ENCODE data around the gene ZNF367.

The ZNF367 gene

GRCh38 chr9:96420468-96421219 lies 2.5 kb upstream of the ZNF367 start:
- Histone ChIP-seq H2BK12ac (ENCODE audit: low read length) (no peak overlapping the region), H3K4ac (ENCODE audit: low read depth, low read length) (no peak overlapping the region), H2AFZ (ENCODE audit: insufficient read depth, low read length, poor library complexity) (no peak overlapping the region), H4K8ac (ENCODE audit: low read depth, low read length) (no peak overlapping the region), H3K9me3 (ENCODE audit: insufficient read depth, low read depth, low read length) (peaks cover 3% of the 10 kb centered on the region), H3K79me2 (ENCODE audit: control insufficient read depth, insufficient read depth, low read length, poor library complexity) (peaks cover 14% of the 10 kb centered on the region), H4K12ac (ENCODE audit: low read depth, low read length) (no peak overlapping the region), H3K79me1 (ENCODE audit: low read length) (peaks cover 15% of the 10 kb centered on the region), H3K27ac (ENCODE audit: low read depth, low read length) (peak overlapping the region; percentile 88), H3K18ac (ENCODE audit: low read length) (no peak overlapping the region), H3K27me3 (ENCODE audit: insufficient read depth, low read length) (no peaks in the 10 kb centered on the region), H3K36me3 (ENCODE audit: control insufficient read depth in 1 of 2, insufficient read depth in 2 of 2, low read length in 2 of 2) (no peaks in the 10 kb centered on the region), H2BK5ac (ENCODE audit: low read depth, low read length, poor library complexity) (peak overlapping the region; percentile 32), H2BK120ac (ENCODE audit: insufficient read depth, low read length, poor library complexity) (peak overlapping the region; percentile 5), H3K4me3 (ENCODE audit: low read depth, low read length) (no peak overlapping the region), H3K9ac (ENCODE audit: low read length) (no peak overlapping the region), H2AK5ac (ENCODE audit: low read length) (no peak overlapping the region), H3K23ac (ENCODE audit: low read length) (no peak overlapping the region), H3K4me1 (ENCODE audit: control insufficient read depth in 1 of 2, insufficient read depth in 2 of 2, low read length in 2 of 2) (peaks cover 3 to 14% of the 10 kb centered on the region in 2 experiments), H3K14ac (ENCODE audit: low read length) (no peak overlapping the region), H3K4me2 (ENCODE audit: low read length) (peak overlapping the region; percentile 51), H4K91ac (ENCODE audit: low read depth, low read length) (peak overlapping the region; percentile 33)
- WGBS (ENCODE audit: extremely low coverage, insufficient coverage, insufficient read length): no CpG with 5 or more reads among the region's 6 CpGs
- DNase-seq: peak; percentile 96 to 97

DNA sequence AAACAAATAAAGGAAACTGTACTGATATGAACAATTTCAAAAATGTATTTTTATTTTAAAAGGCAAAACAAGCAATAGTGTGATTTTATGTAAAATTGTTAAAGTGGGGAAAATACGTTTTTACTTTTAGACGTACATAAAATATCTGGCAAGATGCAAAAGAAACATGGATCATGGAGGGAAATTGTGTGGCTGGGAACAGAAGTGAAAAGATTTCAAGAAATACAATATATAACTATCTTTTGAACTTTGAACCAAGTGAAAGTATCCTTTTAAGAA lies 1.5 kb upstream of the ZNF367 start:
- no peak overlapping the region for H4K91ac ChIP-seq (ENCODE audit: low read depth, low read length)

GRCh38 chr9:96418920-96419690 lies 935 bp upstream of the ZNF367 start:
- Histone ChIP-seq H2BK120ac (ENCODE audit: insufficient read depth, low read length, poor library complexity) (peak overlapping the region; percentile 98), H3K14ac (ENCODE audit: low read length) (peak overlapping the region; percentile 96), H2BK12ac (ENCODE audit: low read length) (peak overlapping the region; percentile 80), H3K9ac (ENCODE audit: low read length) (peak overlapping the region; percentile 93), H3K27me3 (ENCODE audit: insufficient read depth, low read length) (no peaks in the 10 kb centered on the region), H3K79me1 (ENCODE audit: low read length) (peaks cover 15% of the 10 kb centered on the region), H3K23ac (ENCODE audit: low read length) (no peak overlapping the region), H3K9me3 (ENCODE audit: insufficient read depth, low read depth, low read length) (peaks cover 3% of the 10 kb centered on the region), H3K79me2 (ENCODE audit: control insufficient read depth, insufficient read depth, low read length, poor library complexity) (peaks cover 14% of the 10 kb centered on the region), H3K36me3 (ENCODE audit: control insufficient read depth in 1 of 2, insufficient read depth in 2 of 2, low read length in 2 of 2) (no peaks in the 10 kb centered on the region), H3K4me2 (ENCODE audit: low read length) (peak overlapping the region; percentile 94), H2AK5ac (ENCODE audit: low read length) (peak overlapping the region; percentile 83), H3K4ac (ENCODE audit: low read depth, low read length) (peak overlapping the region; percentile 81), H3K18ac (ENCODE audit: low read length) (peak overlapping the region; percentile 98), H4K8ac (ENCODE audit: low read depth, low read length) (peak overlapping the region; percentile 95), H3K4me1 (ENCODE audit: control insufficient read depth in 1 of 2, insufficient read depth in 2 of 2, low read length in 2 of 2) (peaks cover 3 to 14% of the 10 kb centered on the region in 2 experiments), H2AFZ (ENCODE audit: insufficient read depth, low read length, poor library complexity) (peak overlapping the region; percentile 69), H3K4me3 (ENCODE audit: low read depth, low read length) (peak overlapping the region; percentile 81), H4K91ac (ENCODE audit: low read depth, low read length) (peak overlapping the region; percentile 96), H4K12ac (ENCODE audit: low read depth, low read length) (peak overlapping the region; percentile 86), H3K27ac (ENCODE audit: low read depth, low read length) (peak overlapping the region; percentile 99), H2BK5ac (ENCODE audit: low read depth, low read length, poor library complexity) (peak overlapping the region; percentile 98)
- no CpG with 5 or more reads among the region's 58 CpGs for WGBS (ENCODE audit: extremely low coverage, insufficient coverage, insufficient read length)
- DNase-seq: peak; percentile 43 to 64

More for the DNA sequence above, 1.5 kb upstream of the ZNF367 start:
- no peak overlapping the region for H2AFZ ChIP-seq (ENCODE audit: insufficient read depth, low read length, poor library complexity)
- no peak overlapping the region for H3K27ac ChIP-seq (ENCODE audit: low read depth, low read length)
- no peak overlapping the region for H2BK5ac ChIP-seq (ENCODE audit: low read depth, low read length, poor library complexity)
- no peak overlapping the region for H3K4me3 ChIP-seq (ENCODE audit: low read depth, low read length)
- no peak overlapping the region for H3K4me2 ChIP-seq (ENCODE audit: low read length)
- no peak overlapping the region for H3K9ac ChIP-seq (ENCODE audit: low read length)
- H2BK120ac ChIP-seq (ENCODE audit: insufficient read depth, low read length, poor library complexity): no peak overlapping the region
- H3K14ac ChIP-seq (ENCODE audit: low read length): no peak overlapping the region
- H3K27me3 ChIP-seq (ENCODE audit: insufficient read depth, low read length): no peaks in the 10 kb centered on the region
- H3K23ac ChIP-seq (ENCODE audit: low read length): no peak overlapping the region
- no peak overlapping the region for H3K4ac ChIP-seq (ENCODE audit: low read depth, low read length)
- no peaks in the 10 kb centered on the region for H3K36me3 ChIP-seq (ENCODE audit: control insufficient read depth in 1 of 2, insufficient read depth in 2 of 2, low read length in 2 of 2)
- peaks cover 3% of the 10 kb centered on the region for H3K9me3 ChIP-seq (ENCODE audit: insufficient read depth, low read depth, low read length)
- WGBS (ENCODE audit: extremely low coverage, insufficient coverage, insufficient read length): 100% methylated on average over 2 of the region's 2 CpGs
- peaks cover 14% of the 10 kb centered on the region for H3K79me2 ChIP-seq (ENCODE audit: control insufficient read depth, insufficient read depth, low read length, poor library complexity)
- H3K4me1 ChIP-seq (ENCODE audit: control insufficient read depth in 1 of 2, insufficient read depth in 2 of 2, low read length in 2 of 2): peaks cover 3 to 14% of the 10 kb centered on the region in 2 experiments
- no peak overlapping the region for H4K12ac ChIP-seq (ENCODE audit: low read depth, low read length)
- no peak overlapping the region for H2AK5ac ChIP-seq (ENCODE audit: low read length)
- H3K79me1 ChIP-seq (ENCODE audit: low read length): peaks cover 15% of the 10 kb centered on the region
- no peak for DNase-seq
- no peak overlapping the region for H3K18ac ChIP-seq (ENCODE audit: low read length)
- H4K8ac ChIP-seq (ENCODE audit: low read depth, low read length): no peak overlapping the region
- H2BK12ac ChIP-seq (ENCODE audit: low read length): no peak overlapping the region

- H3K79me2 ChIP-seq (ENCODE audit: control insufficient read depth, insufficient read depth, low read length, poor library complexity): peaks cover 19% of the 10 kb centered on the region
- peak overlapping the region; percentile 32 for H2BK5ac ChIP-seq (ENCODE audit: low read depth, low read length, poor library complexity)
- peak overlapping the region; percentile 34 for H3K18ac ChIP-seq (ENCODE audit: low read length)
- H4K12ac ChIP-seq (ENCODE audit: low read depth, low read length): no peak overlapping the region
- peak overlapping the region; percentile 89 for H3K4me3 ChIP-seq (ENCODE audit: low read depth, low read length)
- peaks cover 3% of the 10 kb centered on the region for H3K9me3 ChIP-seq (ENCODE audit: insufficient read depth, low read depth, low read length)
- no peaks in the 10 kb centered on the region for H3K36me3 ChIP-seq (ENCODE audit: control insufficient read depth in 1 of 2, insufficient read depth in 2 of 2, low read length in 2 of 2)
- H2BK120ac ChIP-seq (ENCODE audit: insufficient read depth, low read length, poor library complexity): no peak overlapping the region
- peak overlapping the region; percentile 61 for H3K14ac ChIP-seq (ENCODE audit: low read length)
- H3K23ac ChIP-seq (ENCODE audit: low read length): no peak overlapping the region
- DNase-seq: no peak
- peaks cover 14% of the 10 kb centered on the region for H3K79me1 ChIP-seq (ENCODE audit: low read length)
- H3K27me3 ChIP-seq (ENCODE audit: insufficient read depth, low read length): no peaks in the 10 kb centered on the region
- peaks cover 6% of the 10 kb centered on the region in 2 experiments for H3K4me1 ChIP-seq (ENCODE audit: control insufficient read depth in 1 of 2, insufficient read depth in 2 of 2, low read length in 2 of 2)
- H3K4ac ChIP-seq (ENCODE audit: low read depth, low read length): peak overlapping the region; percentile 80
- peak overlapping the region; percentile 21 for H4K91ac ChIP-seq (ENCODE audit: low read depth, low read length)
- no peak overlapping the region for H2AK5ac ChIP-seq (ENCODE audit: low read length)
- peak overlapping the region; percentile 75 for H3K27ac ChIP-seq (ENCODE audit: low read depth, low read length)
- H4K8ac ChIP-seq (ENCODE audit: low read depth, low read length): peak overlapping the region; percentile 51
- WGBS (ENCODE audit: extremely low coverage, insufficient coverage, insufficient read length): no CpG with 5 or more reads among the region's 62 CpGs
- peak overlapping the region; percentile 58 for H2AFZ ChIP-seq (ENCODE audit: insufficient read depth, low read length, poor library complexity)
- peak overlapping the region; percentile 100 for H3K9ac ChIP-seq (ENCODE audit: low read length)
- no peak overlapping the region for H2BK12ac ChIP-seq (ENCODE audit: low read length)
- H3K4me2 ChIP-seq (ENCODE audit: low read length): peak overlapping the region; percentile 100
Measured at GRCh38 chr9:96417661-96418082, 498 bp downstream of the ZNF367 start.
